Anterior cingulate cortex (tissue), 58 donors: ENCODE results near the gene IGLON5.

Experiments used
- DNase-seq, 58 donors: peaks; one replicate each; lab custom pipeline; 2025; lab: John Stamatoyannopoulos, UW

The IGLON5 gene

DNA sequence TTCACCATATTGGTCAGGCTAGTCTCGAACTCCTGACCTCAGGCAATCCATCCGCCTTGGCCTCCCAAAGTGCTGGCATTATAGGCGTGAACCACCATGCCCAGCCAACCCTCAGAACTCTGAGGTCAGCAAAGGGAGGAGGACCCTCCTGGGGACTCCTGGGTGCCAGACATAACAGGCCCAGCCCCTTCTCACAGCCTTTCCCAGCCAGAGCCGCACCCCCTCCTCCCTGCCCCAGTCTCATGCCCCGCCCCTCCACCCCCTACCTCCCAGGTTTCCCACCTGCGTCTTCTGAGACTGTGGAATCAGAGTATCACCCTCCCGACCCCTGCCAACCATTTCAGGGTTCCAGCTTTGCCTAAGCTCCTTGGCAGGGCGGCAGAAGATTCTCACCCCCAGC, 5.2 kb downstream of the IGLON5 start:
- DNase-seq = no peak

DNA sequence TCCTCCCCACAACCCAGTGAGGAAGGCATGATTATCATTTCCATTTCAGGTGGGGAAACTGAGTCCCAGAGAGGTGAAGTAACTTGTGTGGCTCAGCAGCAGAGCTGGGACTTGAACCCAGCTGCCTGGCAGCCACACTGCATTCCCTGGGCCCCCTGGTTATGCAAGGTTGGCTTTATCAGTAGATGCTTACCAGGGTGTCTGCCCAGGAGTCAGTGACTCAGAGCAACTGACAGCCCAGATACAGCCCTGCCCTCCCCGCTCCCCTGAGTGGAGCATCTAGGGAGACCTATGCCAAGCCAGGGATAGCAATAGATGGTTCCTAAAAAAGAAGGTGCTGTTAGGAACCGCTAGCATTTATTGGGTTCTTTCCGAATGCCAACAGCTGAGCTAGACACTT, 5.9 kb downstream of the IGLON5 start:
- peak in 1 of 58 donors; percentile 7 for DNase-seq

- no peak for DNase-seq
Measured at GRCh38 chr19:51317968-51318367, 6.5 kb downstream of the IGLON5 start.

DNA sequence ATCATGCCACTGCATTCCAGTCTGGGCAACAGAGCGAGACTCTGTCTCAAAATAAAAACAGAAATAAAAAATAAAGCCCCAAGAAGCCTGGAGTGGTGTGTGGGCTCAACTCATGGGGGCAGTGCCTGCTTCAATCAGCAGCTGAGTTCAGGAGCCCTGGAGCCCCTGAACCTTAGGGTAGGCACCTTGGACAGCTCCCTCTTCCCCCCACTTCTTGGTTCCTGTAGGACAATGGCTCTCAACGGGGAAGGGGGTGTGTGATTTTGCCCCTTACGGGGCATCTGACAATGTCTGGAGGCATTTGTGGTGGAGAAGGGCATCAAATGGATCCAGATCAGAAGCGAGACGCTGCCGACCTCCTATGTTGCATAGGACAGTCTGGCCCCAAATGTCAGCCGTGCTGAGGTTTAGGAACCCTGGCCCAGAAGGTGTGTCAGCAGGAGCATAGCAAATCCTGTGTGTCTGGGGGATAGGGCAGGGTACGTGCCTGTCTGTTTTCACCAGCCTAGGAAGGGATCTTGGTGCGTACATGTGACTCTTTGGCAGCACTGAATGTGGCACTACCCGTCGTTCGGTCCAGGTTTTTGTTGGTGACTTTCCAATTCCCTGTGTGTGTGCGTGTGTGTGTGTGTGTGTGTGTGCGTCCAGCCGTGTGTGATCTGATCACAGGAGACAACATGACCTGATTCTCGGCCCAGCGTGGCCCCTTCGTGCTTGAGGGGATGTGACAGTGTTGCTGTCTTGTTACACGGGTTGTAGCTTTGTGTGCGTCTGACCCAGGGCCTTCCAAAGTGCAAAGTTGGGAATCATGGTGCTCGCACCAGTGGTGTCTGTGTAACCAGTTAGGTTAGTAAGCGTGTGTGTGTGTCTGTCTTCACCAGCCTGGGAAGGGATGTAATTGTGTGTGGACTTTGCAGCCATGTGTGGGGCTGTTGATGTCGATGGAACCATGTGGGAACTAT, 7.5 kb downstream of the IGLON5 start:
- no peak for DNase-seq

DNA sequence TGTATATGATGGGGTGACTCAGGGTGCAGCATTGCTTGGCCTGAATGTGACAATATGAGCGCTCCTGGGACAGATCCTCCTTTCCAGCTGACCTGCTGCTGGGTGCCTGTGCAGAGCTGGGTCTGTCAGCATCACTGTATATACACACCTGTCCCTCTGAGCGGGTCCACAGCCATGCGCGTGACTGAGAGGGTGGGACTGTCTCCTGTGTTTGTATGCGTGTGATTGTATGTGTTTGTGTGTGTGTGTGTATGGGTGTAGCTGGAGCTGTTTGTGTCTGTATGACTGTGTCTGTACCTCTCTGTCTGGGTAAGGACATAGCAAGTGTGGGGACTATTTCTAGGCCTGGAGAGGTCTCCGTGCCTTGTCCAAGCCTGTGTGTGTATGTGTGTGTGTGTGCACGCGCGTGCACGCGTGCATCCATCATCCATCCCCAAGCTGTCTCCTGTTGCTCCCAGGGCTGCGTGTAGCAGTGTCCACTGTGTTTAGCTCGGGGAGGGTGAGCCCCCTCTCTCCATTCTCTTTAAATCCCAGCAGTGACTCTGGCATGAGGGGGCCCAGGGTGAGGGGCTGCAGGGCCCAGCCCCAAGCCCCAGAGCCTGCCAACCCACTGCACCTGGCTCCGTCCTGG, 8.3 kb downstream of the IGLON5 start:
- no peak for DNase-seq

DNA sequence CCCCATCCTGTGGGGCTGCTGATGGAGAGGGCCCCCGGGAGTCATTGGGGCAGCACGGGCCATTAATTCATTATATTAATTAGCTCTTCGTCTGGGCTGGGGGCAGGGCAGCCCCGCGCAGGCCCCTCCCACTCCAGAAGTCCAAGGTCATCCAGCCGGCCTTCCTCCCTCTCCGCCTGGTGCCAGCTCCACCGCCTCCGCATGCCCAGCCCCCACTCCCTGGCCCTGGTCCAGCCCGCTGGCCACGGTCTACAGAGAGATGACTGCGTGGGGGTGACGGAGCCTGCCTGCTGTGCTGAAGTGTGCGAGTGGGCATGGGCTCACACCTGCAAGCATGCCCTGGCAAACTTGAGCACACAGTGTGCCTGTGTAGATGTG, 8.8 kb downstream of the IGLON5 start:
- DNase-seq = peak in 12 of 58 donors; percentile 6 to 48 (median 28)

DNA sequence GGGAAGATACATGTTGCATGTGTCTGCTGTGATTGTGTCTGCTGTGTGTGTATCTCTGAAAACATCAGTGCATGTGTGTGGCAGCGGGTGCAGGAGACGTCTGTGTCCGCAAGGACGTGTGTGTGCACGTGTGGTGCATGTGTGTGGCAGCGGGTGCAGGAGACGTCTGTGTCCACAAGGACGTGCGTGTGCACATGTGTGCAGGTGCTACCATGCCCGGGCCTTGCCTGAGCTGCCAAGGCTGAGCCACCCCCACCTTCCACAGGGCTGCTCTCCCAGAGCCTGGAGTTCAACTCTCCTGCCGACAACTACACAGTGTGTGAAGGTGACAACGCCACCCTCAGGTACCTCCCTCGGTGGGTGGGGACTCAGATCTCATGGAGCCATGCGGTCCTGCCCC, 10.4 kb downstream of the IGLON5 start:
- no peak for DNase-seq

- DNase-seq = no peak
Measured at GRCh38 chr19:51323481-51324166, 12.2 kb downstream of the IGLON5 start.

DNA sequence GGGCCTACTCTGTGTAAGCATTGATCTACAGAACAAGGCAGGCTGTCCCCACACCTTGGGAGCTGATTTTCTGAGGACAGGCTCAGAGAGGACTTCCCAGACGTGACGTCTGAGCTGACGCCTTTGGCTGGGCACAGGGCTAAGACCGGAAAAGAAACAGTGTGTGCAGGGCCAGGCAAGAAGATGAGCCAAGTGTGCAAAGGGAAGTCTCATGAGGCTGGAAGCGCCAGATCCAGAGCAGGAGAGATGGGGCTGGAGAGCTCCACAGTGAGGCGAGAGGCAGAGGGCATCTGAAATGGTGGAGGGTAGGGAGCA, 12.7 kb downstream of the IGLON5 start:
- no peak for DNase-seq

DNA sequence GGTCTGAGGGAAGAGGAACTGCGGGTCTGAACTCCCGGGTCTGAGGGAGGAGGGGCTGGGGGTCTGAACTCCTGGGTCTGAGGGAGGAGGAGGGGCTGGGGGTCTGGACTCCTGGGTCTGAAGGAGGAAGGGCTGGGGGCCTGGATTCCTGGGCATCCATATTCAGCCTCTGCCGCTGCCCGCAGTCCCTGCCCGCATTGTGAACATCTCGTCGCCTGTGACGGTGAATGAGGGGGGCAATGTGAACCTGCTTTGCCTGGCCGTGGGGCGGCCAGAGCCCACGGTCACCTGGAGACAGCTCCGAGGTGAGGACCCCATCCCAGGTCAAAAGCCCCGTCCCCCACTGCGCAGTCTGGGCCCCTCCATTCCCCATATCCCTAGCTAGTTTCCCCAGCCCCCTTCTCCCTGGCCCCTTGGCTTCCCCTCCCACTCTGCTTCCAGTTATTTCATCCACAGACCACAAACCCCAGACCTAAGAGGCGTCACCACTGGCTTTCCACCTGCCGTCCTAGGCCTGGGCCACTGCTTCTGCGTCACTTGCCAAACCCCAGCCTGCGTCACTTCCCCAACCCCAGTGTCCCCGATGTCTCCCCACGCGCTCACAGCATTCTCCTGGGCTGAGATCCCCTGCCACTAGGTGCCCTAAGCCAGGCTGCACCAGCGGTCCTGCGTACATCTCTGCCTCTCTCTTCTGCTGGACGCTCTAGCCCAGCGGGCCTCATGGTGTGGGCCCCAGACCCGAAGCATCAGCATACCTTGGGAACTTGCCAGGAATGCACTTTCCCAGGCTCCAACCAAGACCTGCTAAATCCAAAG, 13.9 kb downstream of the IGLON5 start:
- no peak for DNase-seq

DNA sequence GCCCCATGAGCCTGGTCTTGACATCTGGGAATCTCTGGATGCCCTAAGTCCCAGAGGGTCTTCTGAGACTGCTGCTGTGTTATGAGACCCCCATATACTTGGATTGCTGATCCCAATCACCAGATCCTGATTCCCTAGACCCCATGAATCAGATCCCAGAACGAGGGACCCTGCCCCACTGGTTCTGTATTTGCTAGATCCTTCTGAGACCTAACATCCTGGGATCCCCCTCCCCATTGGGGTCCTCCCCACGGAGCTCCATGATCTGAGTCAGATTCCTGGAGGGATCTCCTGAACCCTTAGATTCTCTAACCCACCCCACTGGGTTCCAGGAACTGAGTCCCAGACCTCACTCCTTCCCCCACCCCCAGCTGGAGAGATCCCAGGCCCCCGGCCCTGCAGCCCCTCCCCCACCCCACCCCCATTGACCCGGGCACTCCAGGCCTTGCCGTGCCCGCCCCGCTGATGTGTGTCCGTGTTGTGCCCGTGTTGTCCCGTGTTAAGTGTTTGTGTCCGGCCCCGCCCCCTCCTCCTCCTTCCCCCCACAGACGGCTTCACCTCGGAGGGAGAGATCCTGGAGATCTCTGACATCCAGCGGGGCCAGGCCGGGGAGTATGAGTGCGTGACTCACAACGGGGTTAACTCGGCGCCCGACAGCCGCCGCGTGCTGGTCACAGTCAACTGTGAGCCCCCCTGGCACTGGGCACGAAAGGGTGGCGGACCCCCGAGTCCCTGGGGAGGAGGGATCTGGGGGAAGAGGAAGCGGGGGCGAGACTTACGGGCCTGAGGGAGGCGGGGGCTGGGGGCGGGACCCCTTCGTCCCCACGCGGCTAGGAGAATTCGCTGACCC, 15.0 kb downstream of the IGLON5 start:
- no peak for DNase-seq

DNA sequence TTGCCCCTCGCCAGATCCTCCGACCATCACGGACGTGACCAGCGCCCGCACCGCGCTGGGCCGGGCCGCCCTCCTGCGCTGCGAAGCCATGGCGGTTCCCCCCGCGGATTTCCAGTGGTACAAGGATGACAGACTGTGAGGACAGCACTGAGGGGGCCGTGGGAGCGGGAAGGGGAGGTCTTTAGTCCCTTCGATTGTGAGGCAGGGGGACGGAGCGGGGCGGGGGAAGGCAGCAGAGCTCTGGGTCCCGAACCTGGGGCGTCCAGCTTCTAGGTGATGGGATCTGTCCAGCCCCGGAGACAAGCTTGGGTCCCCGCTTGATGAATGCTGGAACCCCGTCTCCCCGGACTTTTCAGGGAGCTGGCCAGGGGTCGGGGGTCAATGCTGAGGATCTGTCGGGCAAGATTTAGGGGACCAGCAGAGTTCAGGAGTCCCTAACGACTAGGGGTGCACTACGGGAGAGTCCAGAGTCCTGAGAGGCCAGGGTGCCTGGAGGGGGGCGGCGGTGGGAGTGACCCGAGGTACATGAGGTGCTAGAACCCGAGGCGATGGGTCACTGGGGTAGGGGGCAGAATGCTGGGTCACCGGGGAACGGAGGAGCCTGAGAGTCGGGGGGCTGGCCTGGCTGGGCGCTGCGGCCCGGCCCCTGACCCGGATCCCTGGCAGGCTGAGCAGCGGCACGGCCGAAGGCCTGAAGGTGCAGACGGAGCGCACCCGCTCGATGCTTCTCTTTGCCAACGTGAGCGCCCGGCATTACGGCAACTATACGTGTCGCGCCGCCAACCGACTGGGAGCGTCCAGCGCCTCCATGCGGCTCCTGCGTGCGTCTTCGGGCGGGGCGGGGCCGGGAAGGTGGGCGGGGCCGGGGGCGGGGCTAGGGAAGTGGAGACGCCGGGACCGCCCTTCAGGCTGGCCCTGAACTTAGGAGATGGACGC, 15.9 kb downstream of the IGLON5 start:
- DNase-seq = peak in 4 of 58 donors; percentile 10 to 28 (median 20)

DNA sequence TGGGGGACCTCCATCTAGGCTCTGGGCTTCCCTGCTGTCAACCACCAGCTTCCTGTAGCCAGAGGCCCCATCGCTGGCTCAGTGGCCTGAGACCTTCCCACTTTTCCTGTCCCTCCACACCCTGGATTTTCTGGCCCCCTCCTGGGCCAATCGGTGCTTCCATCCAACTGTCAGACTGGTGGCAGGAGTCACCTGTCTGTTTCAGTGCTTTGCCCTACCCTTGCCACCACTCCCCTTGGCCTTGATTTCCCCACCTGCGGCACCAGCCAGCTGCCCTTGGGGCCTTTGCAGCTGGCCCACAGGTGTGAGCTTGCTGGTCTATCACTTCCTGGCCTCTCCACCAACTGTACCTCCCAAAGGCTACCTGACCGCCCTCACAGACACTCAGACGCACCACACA, 18.0 kb downstream of the IGLON5 start:
- DNase-seq = no peak

DNA sequence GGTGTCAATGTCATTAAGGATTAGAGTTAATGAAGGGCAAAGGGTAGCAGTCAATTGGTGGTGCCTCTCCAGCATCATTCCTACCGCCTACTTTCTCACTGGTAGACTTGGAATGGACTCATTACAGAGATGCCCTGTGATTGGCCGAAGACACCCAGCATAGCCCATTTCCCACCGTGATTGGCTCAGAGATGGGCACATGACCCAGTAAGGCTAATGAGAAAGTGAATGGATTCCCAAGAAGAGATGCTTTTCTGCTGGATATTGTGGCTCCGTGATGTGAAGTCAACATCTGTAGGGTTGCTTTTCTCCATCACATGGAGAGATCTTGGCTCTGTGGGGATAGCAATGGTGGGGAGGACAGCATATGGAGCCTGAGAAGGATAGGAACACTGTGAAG, 18.9 kb downstream of the IGLON5 start:
- DNase-seq = no peak

DNA sequence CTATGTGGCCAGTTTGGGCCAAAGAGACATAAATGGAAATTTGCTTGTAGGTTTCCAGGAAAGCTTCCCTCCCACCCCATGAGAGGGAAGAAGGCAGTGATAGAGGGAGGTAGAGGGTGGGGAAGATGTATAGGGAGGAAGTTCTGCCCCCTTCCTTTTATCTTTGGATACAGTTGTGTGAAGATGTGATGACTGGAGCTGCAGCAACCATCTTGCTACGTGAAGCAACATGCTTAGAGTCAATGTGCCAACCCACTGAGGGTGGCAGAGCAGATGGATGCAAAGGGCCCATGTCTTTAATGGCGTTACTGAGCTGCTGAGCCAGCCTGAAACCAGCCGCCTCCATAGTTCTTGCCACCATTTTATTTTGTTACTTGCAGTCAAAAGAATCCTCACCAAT, 19.7 kb downstream of the IGLON5 start:
- no peak for DNase-seq

GRCh38 chr19:51331716-51332115, 20.3 kb downstream of the IGLON5 start:
- no peak for DNase-seq

- no peak for DNase-seq
Measured at GRCh38 chr19:51333836-51334460, 22.5 kb downstream of the IGLON5 start.
